ENCODE data around the gene MCEMP1. TPM values are rescaled to one million over a fixed set of nuclear protein-coding genes. Genes with fewer than 3 reads are reported as not detected.

MCEMP1 gene
- total RNA-seq, 1 experiment from 2014 or later, result 4.0 TPM

DNA sequence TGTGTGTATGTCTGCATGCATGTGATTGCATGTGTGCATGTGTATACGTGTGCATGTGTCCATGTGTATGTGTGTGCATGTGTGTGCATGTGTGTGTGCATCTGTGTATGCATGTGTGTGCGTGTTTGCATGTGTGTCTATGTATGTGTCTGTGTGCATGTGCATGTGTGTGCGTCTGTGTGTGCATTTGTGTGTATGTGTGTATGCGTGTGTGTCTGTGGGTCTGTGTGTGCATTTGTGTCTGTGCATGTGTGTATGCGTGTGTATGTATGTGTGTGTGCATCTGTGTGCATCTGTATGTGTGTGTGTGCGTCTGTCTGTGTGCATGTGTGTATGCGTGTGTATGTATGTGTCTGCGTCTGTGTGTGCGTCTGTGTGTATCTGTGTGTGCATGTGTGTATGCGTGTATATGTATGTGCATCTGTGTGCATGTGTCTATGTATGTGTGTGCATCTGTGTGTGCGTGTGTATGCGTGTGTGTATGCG lies 37.0 kb upstream of the MCEMP1 start:
- no TSS peak for BruUV-seq (replicated peaks)
- no peak overlapping the region for H3K27ac ChIP-seq (ENCODE audit: low read depth, low read length, poor library complexity, severe bottlenecking)
- H3K4me1 ChIP-seq (ENCODE audit: insufficient read depth, low read length, poor library complexity, severe bottlenecking), result peaks cover 9% of the 10 kb centered on the region
- ChIA-PET POLR2A (ENCODE audit: low non-redundant PET) (no interaction called here), CTCF (no interaction called here)
- no peaks in the 10 kb centered on the region for H3K36me3 ChIP-seq (ENCODE audit: insufficient read depth, low read length, poor library complexity, severe bottlenecking)
- intact Hi-C loops (cut with micrococcal nuclease; ENCODE audit: unreplicated experiment), result no loop called here
- H3K27me3 ChIP-seq (replicated peaks; ENCODE audit: insufficient read depth, low read depth, low read length, poor library complexity), result no peaks in the 10 kb centered on the region
- DNase-seq (ENCODE audit: low spot score), result no peak
- TF ChIP-seq, protein P1, sequence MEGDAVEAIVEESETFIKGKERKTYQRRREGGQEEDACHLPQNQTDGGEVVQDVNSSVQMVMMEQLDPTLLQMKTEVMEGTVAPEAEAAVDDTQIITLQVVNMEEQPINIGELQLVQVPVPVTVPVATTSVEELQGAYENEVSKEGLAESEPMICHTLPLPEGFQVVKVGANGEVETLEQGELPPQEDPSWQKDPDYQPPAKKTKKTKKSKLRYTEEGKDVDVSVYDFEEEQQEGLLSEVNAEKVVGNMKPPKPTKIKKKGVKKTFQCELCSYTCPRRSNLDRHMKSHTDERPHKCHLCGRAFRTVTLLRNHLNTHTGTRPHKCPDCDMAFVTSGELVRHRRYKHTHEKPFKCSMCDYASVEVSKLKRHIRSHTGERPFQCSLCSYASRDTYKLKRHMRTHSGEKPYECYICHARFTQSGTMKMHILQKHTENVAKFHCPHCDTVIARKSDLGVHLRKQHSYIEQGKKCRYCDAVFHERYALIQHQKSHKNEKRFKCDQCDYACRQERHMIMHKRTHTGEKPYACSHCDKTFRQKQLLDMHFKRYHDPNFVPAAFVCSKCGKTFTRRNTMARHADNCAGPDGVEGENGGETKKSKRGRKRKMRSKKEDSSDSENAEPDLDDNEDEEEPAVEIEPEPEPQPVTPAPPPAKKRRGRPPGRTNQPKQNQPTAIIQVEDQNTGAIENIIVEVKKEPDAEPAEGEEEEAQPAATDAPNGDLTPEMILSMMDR (conservative IDR thresholded peaks at IDR 0.05; ENCODE audit: low read depth, low read length), result no peak
- no peak for TF ChIP-seq EZH2 (IDR thresholded peaks at IDR 0.05; ENCODE audit: borderline replicate concordance, low read depth, low read length, poor library complexity, severe bottlenecking)
- H3K4me3 ChIP-seq (ENCODE audit: low read depth, low read length, poor library complexity, severe bottlenecking), result no peak overlapping the region
- no peaks in the 10 kb centered on the region for H3K9me3 ChIP-seq (ENCODE audit: low read depth, low read length, poor library complexity, severe bottlenecking)

DNA sequence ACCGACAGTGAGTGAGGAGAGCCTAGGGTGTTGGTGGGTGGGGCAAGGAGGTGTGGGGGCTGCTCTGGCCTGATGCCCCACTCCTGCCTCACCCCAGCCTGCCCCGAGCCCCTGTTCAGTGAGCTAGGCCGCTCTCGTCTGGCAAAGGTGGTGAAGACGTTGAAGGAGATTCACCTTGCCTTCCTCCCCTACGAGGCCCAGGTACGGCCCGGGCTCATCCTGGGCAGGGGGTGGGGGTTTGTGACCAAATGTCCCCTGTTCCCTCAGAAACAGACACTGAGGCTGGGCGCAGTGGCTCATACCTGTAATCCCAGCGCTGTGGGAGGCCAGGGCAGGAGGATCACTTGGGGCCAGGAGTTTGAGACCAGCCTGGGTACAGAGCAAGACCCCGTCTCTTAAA lies 36.1 kb upstream of the MCEMP1 start:
- DNase-seq (ENCODE audit: low spot score), result no peak
- Histone ChIP-seq H3K27me3 (replicated peaks; ENCODE audit: insufficient read depth, low read depth, low read length, poor library complexity) (no peaks in the 10 kb centered on the region), H3K36me3 (ENCODE audit: insufficient read depth, low read length, poor library complexity, severe bottlenecking) (no peaks in the 10 kb centered on the region), H3K4me1 (ENCODE audit: insufficient read depth, low read length, poor library complexity, severe bottlenecking) (peaks cover 9% of the 10 kb centered on the region), H3K27ac (ENCODE audit: low read depth, low read length, poor library complexity, severe bottlenecking) (no peak overlapping the region), H3K4me3 (ENCODE audit: low read depth, low read length, poor library complexity, severe bottlenecking) (no peak overlapping the region), H3K9me3 (ENCODE audit: low read depth, low read length, poor library complexity, severe bottlenecking) (no peaks in the 10 kb centered on the region)
- no peak for TF ChIP-seq EZH2 (IDR thresholded peaks at IDR 0.05; ENCODE audit: borderline replicate concordance, low read depth, low read length, poor library complexity, severe bottlenecking)
- TF ChIP-seq, protein P1 (conservative IDR thresholded peaks at IDR 0.05; ENCODE audit: low read depth, low read length), result no peak
- ChIA-PET CTCF (no interaction called here), POLR2A (ENCODE audit: low non-redundant PET) (no interaction called here)
- no TSS peak for BruUV-seq (replicated peaks)
- intact Hi-C loops (cut with micrococcal nuclease; ENCODE audit: unreplicated experiment), result no loop called here

DNA sequence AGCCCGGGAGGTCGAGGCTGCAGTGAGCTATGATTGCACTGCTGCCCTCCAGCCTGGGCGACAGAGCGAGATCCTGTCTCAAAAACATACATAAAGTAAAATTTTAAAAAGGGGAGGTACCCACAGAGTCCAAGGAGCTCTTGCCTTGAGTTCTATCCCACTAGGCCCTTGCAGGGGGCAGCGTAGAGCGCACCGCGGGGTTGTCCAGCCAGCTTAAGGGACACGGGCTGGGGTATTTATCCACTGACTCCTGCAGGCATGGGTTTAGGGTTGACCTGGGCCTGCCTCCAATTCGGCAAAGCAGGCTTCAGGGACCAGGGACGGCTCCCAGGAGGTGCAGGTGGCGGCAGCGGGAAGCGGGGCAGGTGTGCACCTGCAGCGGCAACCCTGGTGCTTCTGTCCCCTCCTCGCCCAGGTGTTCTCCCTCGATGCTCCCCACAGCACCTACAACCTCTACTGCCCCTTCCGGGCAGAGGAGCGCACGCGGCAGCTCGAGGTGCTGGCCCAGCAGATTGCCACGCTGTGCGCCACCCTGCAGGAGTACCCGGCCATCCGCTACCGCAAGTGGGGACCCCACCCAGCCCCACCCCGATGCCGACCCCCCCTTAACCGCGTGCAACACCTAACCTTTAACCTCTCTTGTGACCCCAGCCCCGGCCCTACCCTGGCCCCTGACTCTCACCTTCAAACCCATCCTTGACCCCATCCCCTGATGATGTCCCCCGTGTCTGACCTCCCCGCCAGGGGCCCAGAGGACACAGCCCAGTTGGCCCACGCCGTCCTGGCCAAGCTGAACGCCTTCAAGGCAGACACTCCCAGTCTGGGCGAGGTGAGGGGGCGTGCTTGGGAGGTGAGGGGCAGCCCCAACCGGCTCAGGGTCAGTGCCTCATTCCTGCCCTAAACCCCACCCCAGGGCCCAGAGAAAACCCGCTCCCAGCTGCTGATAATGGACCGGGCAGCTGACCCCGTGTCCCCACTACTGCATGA lies 35.3 kb upstream of the MCEMP1 start:
- Histone ChIP-seq H3K9me3 (ENCODE audit: low read depth, low read length, poor library complexity, severe bottlenecking) (no peaks in the 10 kb centered on the region), H3K4me1 (ENCODE audit: insufficient read depth, low read length, poor library complexity, severe bottlenecking) (peaks cover 3% of the 10 kb centered on the region), H3K27ac (ENCODE audit: low read depth, low read length, poor library complexity, severe bottlenecking) (no peak overlapping the region), H3K36me3 (ENCODE audit: insufficient read depth, low read length, poor library complexity, severe bottlenecking) (no peaks in the 10 kb centered on the region), H3K4me3 (ENCODE audit: low read depth, low read length, poor library complexity, severe bottlenecking) (no peak overlapping the region), H3K27me3 (replicated peaks; ENCODE audit: insufficient read depth, low read depth, low read length, poor library complexity) (no peaks in the 10 kb centered on the region)
- intact Hi-C loops (cut with micrococcal nuclease; ENCODE audit: unreplicated experiment), result no loop called here
- ChIA-PET POLR2A (ENCODE audit: low non-redundant PET) (no interaction called here), CTCF (interaction anchor here (0.8 kb wide), 1 partner anchor 39 kb away, joined by 3 read pairs; the partner anchor contains the start of gene TRAPPC5)
- no TSS peak for BruUV-seq (replicated peaks)
- TF ChIP-seq, protein P1 (conservative IDR thresholded peaks at IDR 0.05; ENCODE audit: low read depth, low read length), result 0 out of 2 replicates have a peak, but pooled peaks have one; percentile 22
- no peak for TF ChIP-seq EZH2 (IDR thresholded peaks at IDR 0.05; ENCODE audit: borderline replicate concordance, low read depth, low read length, poor library complexity, severe bottlenecking)
- no peak for DNase-seq (ENCODE audit: low spot score)

Data from A673 (cell line).